ENCODE measurements around the gene FBN2.
"Not testable (repeated sequence)": the region's sequence is repeated elsewhere in the genome, so short reads cannot be mapped to it uniquely, and the experiment has no call there.

Gene FBN2

GRCh38 chr5:128478386-128479368 lies 59.4 kb downstream of the FBN2 start:
- DNase-seq (ENCODE audit: low read depth), result no peak

- DNase-seq (ENCODE audit: low read depth), result no peak
Observed at GRCh38 chr5:128477944-128478343, 60.1 kb downstream of the FBN2 start.

- no peak for DNase-seq (ENCODE audit: low read depth)
Observed at GRCh38 chr5:128475693-128476092, 62.4 kb downstream of the FBN2 start.

- no peak for DNase-seq (ENCODE audit: low read depth)
Observed at GRCh38 chr5:128472919-128473318, 65.1 kb downstream of the FBN2 start.

- no peak for DNase-seq (ENCODE audit: low read depth)
Observed at GRCh38 chr5:128472036-128472435, 66.0 kb downstream of the FBN2 start.

GRCh38 chr5:128470663-128471062 lies 67.4 kb downstream of the FBN2 start:
- DNase-seq (ENCODE audit: low read depth), result peak; percentile 61

GRCh38 chr5:128469912-128470311 lies 68.1 kb downstream of the FBN2 start:
- peak; percentile 25 for DNase-seq (ENCODE audit: low read depth)

- no peak for DNase-seq (ENCODE audit: low read depth)
Observed at GRCh38 chr5:128466980-128467379, 71.1 kb downstream of the FBN2 start.

GRCh38 chr5:128466554-128466953 lies 71.5 kb downstream of the FBN2 start:
- DNase-seq (ENCODE audit: low read depth), result no peak

- no peak for DNase-seq (ENCODE audit: low read depth)
Observed at GRCh38 chr5:128464596-128464995, 73.4 kb downstream of the FBN2 start.

- DNase-seq (ENCODE audit: low read depth), result no peak
Observed at GRCh38 chr5:128462330-128462729, 75.7 kb downstream of the FBN2 start.

- DNase-seq (ENCODE audit: low read depth), result not testable (repeated sequence)
Observed at GRCh38 chr5:128457147-128457915, 80.7 kb downstream of the FBN2 start.

GRCh38 chr5:128455841-128456361 lies 82.1 kb downstream of the FBN2 start:
- no peak for DNase-seq (ENCODE audit: low read depth)

GRCh38 chr5:128453121-128453520 lies 84.9 kb downstream of the FBN2 start:
- DNase-seq (ENCODE audit: low read depth), result no peak

GRCh38 chr5:128447224-128447623 lies 90.8 kb downstream of the FBN2 start:
- DNase-seq (ENCODE audit: low read depth), result not testable (repeated sequence)

- no peak for DNase-seq (ENCODE audit: low read depth)
Observed at GRCh38 chr5:128441941-128442350, 96.1 kb downstream of the FBN2 start.

- DNase-seq (ENCODE audit: low read depth), result no peak
Observed at GRCh38 chr5:128441165-128441564, 96.9 kb downstream of the FBN2 start.

- DNase-seq (ENCODE audit: low read depth), result peak; percentile 81
Observed at GRCh38 chr5:128436749-128437188, 101.3 kb downstream of the FBN2 start.

GRCh38 chr5:128435861-128436260 lies 102.2 kb downstream of the FBN2 start:
- DNase-seq (ENCODE audit: low read depth), result no peak

- DNase-seq (ENCODE audit: low read depth), result no peak
Observed at GRCh38 chr5:128434993-128435392, 103.1 kb downstream of the FBN2 start.

- DNase-seq (ENCODE audit: low read depth), result no peak
Observed at GRCh38 chr5:128432913-128433440, 105.1 kb downstream of the FBN2 start.

GRCh38 chr5:128427921-128428320 lies 110.1 kb downstream of the FBN2 start:
- DNase-seq (ENCODE audit: low read depth), result no peak
